PC-3 (cell line): ENCODE results near the gene C7.

Experiments used
- EZH2 ChIP-seq: fragments of 300-600 bp; sonication (generic); IDR thresholded peaks from one replicate; pipeline ENCODE4 v1.6.1; 2017; ENCODE audit warnings: antibody characterized with exemption, mild to moderate bottlenecking, low read length; ENCODE audit not compliant: unreplicated experiment
- EZH2phosphoT487 ChIP-seq: fragments of 300-600 bp; sonication (generic); IDR thresholded peaks from 2 replicates; pipeline ENCODE4 v1.6.1; 2018; ENCODE audit warnings: mild to moderate bottlenecking, antibody characterized with exemption, low read length, borderline replicate concordance
- TF ChIP-seq, protein P1 (sequence below): fragments of 300-600 bp; sonication (generic); conservative IDR thresholded peaks from 2 replicates; pipeline ENCODE4 v1.5.1; 2017; ENCODE audit warnings: antibody characterized with exemption, low read depth, mild to moderate bottlenecking, low read length

- TF ChIP-seq, protein P1, sequence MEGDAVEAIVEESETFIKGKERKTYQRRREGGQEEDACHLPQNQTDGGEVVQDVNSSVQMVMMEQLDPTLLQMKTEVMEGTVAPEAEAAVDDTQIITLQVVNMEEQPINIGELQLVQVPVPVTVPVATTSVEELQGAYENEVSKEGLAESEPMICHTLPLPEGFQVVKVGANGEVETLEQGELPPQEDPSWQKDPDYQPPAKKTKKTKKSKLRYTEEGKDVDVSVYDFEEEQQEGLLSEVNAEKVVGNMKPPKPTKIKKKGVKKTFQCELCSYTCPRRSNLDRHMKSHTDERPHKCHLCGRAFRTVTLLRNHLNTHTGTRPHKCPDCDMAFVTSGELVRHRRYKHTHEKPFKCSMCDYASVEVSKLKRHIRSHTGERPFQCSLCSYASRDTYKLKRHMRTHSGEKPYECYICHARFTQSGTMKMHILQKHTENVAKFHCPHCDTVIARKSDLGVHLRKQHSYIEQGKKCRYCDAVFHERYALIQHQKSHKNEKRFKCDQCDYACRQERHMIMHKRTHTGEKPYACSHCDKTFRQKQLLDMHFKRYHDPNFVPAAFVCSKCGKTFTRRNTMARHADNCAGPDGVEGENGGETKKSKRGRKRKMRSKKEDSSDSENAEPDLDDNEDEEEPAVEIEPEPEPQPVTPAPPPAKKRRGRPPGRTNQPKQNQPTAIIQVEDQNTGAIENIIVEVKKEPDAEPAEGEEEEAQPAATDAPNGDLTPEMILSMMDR: no peak
- TF ChIP-seq EZH2phosphoT487 (no peak), EZH2 (no peak)
Measured at GRCh38 chr5:40955313-40955712, 46.0 kb downstream of the C7 start.
